Pancreas (tissue), 10 donors: ENCODE results near the gene ANG. TPM values are rescaled to one million over a fixed set of nuclear protein-coding genes. Genes with fewer than 3 reads are reported as not detected.
A peak's percentile ranks its signal among the peaks of the same experiment; 100 is the strongest.
"Not testable (repeated sequence)": the region's sequence is repeated elsewhere in the genome, so short reads cannot be mapped to it uniquely, and the experiment has no call there.

Experiments used
- ATAC-seq, 4 donors: fragments of 200-7000 bp; cut with Tn5 transposase; one replicate each; pipeline versions ENCODE4 v1.8.0 to v1.9.1; 2020; ENCODE audit warnings: mild to moderate bottlenecking in 4 of 4, moderate library complexity in 4 of 4
- DNase-seq, 6 donors: peaks; one replicate each; pipeline ENCODE4 v3.0.0-alpha.2; 2020
- FAIRE-seq: peaks from 2 replicates; lab custom pipeline; 2012; peaks lifted over from hg19 to GRCh38; lab: Jason Lieb, UNC
- H3K27ac ChIP-seq, 4 donors: fragments of 200-600 bp; sonication (generic); 1 replicate in 3 of 4; 2 replicates in 1 of 4; pipeline versions ENCODE4 v1.5.0 to v1.8.0; 2020
- H3K27me3 ChIP-seq, 4 donors: fragments of 200-600 bp; one replicate each; pipeline ENCODE4 v1.8.0; 2021
- H3K36me3 ChIP-seq, 3 donors: fragments of 200-600 bp; sonication (generic) in 1 of 3; one replicate each; pipeline versions ENCODE4 v1.5.0 to v1.8.0; 2020 to 2021
- H3K4me1 ChIP-seq, 3 donors: fragments of 200-600 bp; one replicate each; pipeline ENCODE4 v1.8.0; 2021
- H3K4me3 ChIP-seq, 4 donors: fragments of 200-600 bp; sonication (generic) in 2 of 4; one replicate each; pipeline versions ENCODE4 v1.5.0 to v1.8.0; 2020 to 2021
- H3K9me3 ChIP-seq, 4 donors: fragments of 200-600 bp; one replicate each; pipeline ENCODE4 v1.8.0; 2021
- CTCF ChIP-seq, 4 donors: fragments of 200-600 bp; sonication (generic) in 3 of 4; IDR thresholded peaks; one replicate each; pipeline versions ENCODE4 v1.5.0 to v1.8.0; 2021; ENCODE audit warnings: antibody characterized with exemption in 4 of 4
- WGBS, 2 donors: extraction: QIAGEN DNeasy Blood & Tissue Kit; methylation state at CpG; one replicate each; pipeline ENCODE4 v1.1.7; 2013; 5-methylcytosine and 5-hydroxymethylcytosine counted together
- intact Hi-C, 3 donors: fragments of 100-400 bp; cut with DNase I; formaldehyde crosslinking; loops; one replicate each; pipeline versions ENCODE4 v1.11.1 to v1.14.2; 2022
- polyA plus RNA-seq, 2 donors: library from polyadenylated mRNA; stranded (reverse); fragments of 200-250 nt; gene quantifications; one replicate each; pipeline ENCODE4 v1.2.3, GENCODE V29; 2013
- total RNA-seq, 6 donors: library from RNA; stranded (reverse); fragmentation: NEBNext Ultra II Directional in 4 of 6; extraction: Animal tissue kit (Norgen Biotek cat#: 25700) in 4 of 6; gene quantifications; one replicate each; pipeline versions ENCODE4 v1.2.1 to v1.2.4, GENCODE V29; 2021 to 2023
- donor health status: healthy with polysubstance abuse.
- donor health status: DM: no; HTN: no; CAD: no; lungs with moderate emphysema.
- donor health status: DM: no; HTN: no; CAD: no.
- donor health status: control.
- donor health status: control.
- donor health status: Bipolar disorder and iron deficiency.
- donor health status: DM: yes; HTN: yes; CAD: no.
- donor health status: DM: no; HTN: no; CAD: no.
- donor health status: DM: no; HTN: no; CAD: no.
- donor health status: DM: yes; HTN: yes; CAD: no.

ANG gene
- total and polyA plus RNA-seq, 8 donors: 9.8 to 16.0 (median 13.3) TPM

GRCh38 chr14:20697273-20698017 lies 8.9 kb downstream of the ANG start:
- intact Hi-C loops: loop anchor here in 2 of 3 donors (5.0 kb wide), 1 partner anchor 160 kb away; no protein-coding TSS in a partner anchor
- Histone ChIP-seq H3K27me3 (no peaks in the 10 kb centered on the region), H3K36me3 (peaks cover 0 to 12% (median 0%) of the 10 kb centered on the region in 3 donors), H3K27ac (no peak overlapping the region), H3K4me3 (no peak overlapping the region), H3K9me3 (no peaks in the 10 kb centered on the region), H3K4me1 (peaks cover 0 to 7% (median 0%) of the 10 kb centered on the region in 3 donors)
- FAIRE-seq: no peak
- TF ChIP-seq CTCF (IDR thresholded peaks at IDR 0.05): peak; percentile 29 to 70 (median 53)
- peak in 2 of 6 donors; percentile 36 to 74 for DNase-seq
- WGBS, 2 donors: 31 to 33% methylated on average over 6 of the region's 6 CpGs
- peak; percentile 80 to 96 (median 94) for ATAC-seq

- no peak overlapping the region for H3K4me3 ChIP-seq
- no peak for ATAC-seq
- TF ChIP-seq CTCF (IDR thresholded peaks at IDR 0.05): no peak
- H3K27me3 ChIP-seq: no peaks in the 10 kb centered on the region
- no peak for FAIRE-seq
- peaks cover 0 to 7% (median 0%) of the 10 kb centered on the region in 3 donors for H3K4me1 ChIP-seq
- intact Hi-C loops: loop anchor here in 2 of 3 donors (5.0 kb wide), 1 partner anchor 159 kb away; no protein-coding TSS in a partner anchor
- no peak for DNase-seq
- H3K36me3 ChIP-seq: peaks cover 0 to 12% (median 0%) of the 10 kb centered on the region in 3 donors
- H3K27ac ChIP-seq: no peak overlapping the region
- H3K9me3 ChIP-seq: no peaks in the 10 kb centered on the region
These were observed 9.4 kb downstream of the ANG start for GRCh38 chr14:20698018-20698329.

GRCh38 chr14:20698934-20699333 lies 10.4 kb downstream of the ANG start:
- intact Hi-C loops: loop anchor here in 2 of 3 donors (5.0 kb wide), 1 partner anchor 158 kb away; no protein-coding TSS in a partner anchor
- H3K4me3 ChIP-seq: no peak overlapping the region
- H3K27ac ChIP-seq: no peak overlapping the region
- WGBS, 2 donors: 80 to 92% methylated on average over 5 of the region's 5 CpGs
- H3K9me3 ChIP-seq: no peaks in the 10 kb centered on the region
- H3K4me1 ChIP-seq: peaks cover 0 to 7% (median 0%) of the 10 kb centered on the region in 3 donors
- no peak for DNase-seq
- no peak for ATAC-seq
- H3K36me3 ChIP-seq: peaks cover 0 to 12% (median 0%) of the 10 kb centered on the region in 3 donors
- no peak for FAIRE-seq
- H3K27me3 ChIP-seq: no peaks in the 10 kb centered on the region
- no peak for TF ChIP-seq CTCF (IDR thresholded peaks at IDR 0.05)

GRCh38 chr14:20699931-20700330 lies 11.4 kb downstream of the ANG start:
- FAIRE-seq (no peak), DNase-seq (no peak), ATAC-seq (no peak)
- H3K4me3 ChIP-seq: no peak overlapping the region
- H3K27me3 ChIP-seq: no peaks in the 10 kb centered on the region
- H3K36me3 ChIP-seq: peaks cover 0 to 12% (median 0%) of the 10 kb centered on the region in 3 donors
- H3K27ac ChIP-seq: no peak overlapping the region
- peaks cover 0 to 7% (median 0%) of the 10 kb centered on the region in 3 donors for H3K4me1 ChIP-seq
- intact Hi-C loops: loop anchor here in 2 of 3 donors (5.0 kb wide), 1 partner anchor 157 kb away; no protein-coding TSS in a partner anchor
- TF ChIP-seq CTCF (IDR thresholded peaks at IDR 0.05): no peak
- no peaks in the 10 kb centered on the region for H3K9me3 ChIP-seq

- H3K36me3 ChIP-seq: peaks cover 0 to 12% (median 0%) of the 10 kb centered on the region in 3 donors
- H3K27ac ChIP-seq, intact Hi-C loops, H3K27me3 ChIP-seq, FAIRE-seq, H3K4me3 ChIP-seq, H3K4me1 ChIP-seq, H3K9me3 ChIP-seq, ATAC-seq, DNase-seq: not testable (repeated sequence)
- 97% methylated on average over 7 of the region's 7 CpGs for WGBS, 2 donors
These were observed 12.4 kb downstream of the ANG start for GRCh38 chr14:20700965-20701364.
